ENCODE data around the gene ZNF3.

The ZNF3 gene

GRCh38 chr7:100109521-100110163, 28.1 kb upstream of the ZNF3 start:
- no peak for DNase-seq

- no peak for DNase-seq
These were observed 26.4 kb upstream of the ZNF3 start for GRCh38 chr7:100107890-100108289.

GRCh38 chr7:100107125-100107737, 25.7 kb upstream of the ZNF3 start:
- DNase-seq, result no peak

GRCh38 chr7:100106633-100107032, 25.1 kb upstream of the ZNF3 start:
- DNase-seq, result no peak

- DNase-seq, result no peak
These were observed 24.0 kb upstream of the ZNF3 start for GRCh38 chr7:100105534-100105933.

GRCh38 chr7:100102950-100103840, 21.7 kb upstream of the ZNF3 start:
- DNase-seq, result no peak

- DNase-seq, result peak; percentile 99 to 100
These were observed 19.7 kb upstream of the ZNF3 start, which contains the start of the genes AP4M1 and MCM7 for GRCh38 chr7:100101016-100101862. Gene AP4M1, plus strand, starts transcription at chr7:100101643. Its CDS starts 72 bp downstream, at chr7:100101715. Gene MCM7, minus strand, starts transcription at chr7:100101397. Its CDS starts 103 bp downstream, at chr7:100101294.

GRCh38 chr7:100100420-100101015, 19.0 kb upstream of the ZNF3 start:
- DNase-seq, result peak; percentile 94 to 97

DNA sequence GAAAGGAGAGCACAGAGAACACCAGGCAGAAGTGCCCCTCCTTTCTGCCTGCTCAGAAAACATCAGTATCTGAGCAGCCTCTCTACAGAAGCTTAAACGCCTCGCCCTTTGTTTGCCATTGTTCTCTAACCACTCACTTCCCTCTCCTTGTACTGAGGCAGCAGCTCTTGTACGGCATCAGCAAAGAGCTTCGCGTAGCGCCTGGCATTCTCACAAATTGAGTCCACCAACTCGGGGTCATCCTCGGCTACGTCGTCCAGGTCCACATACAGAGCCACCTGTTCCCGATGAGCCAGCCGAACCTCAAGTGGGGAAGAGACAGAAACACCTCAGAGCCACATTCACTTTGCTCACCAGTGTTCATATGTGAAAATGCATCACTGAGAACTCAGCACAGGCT, 17.9 kb upstream of the ZNF3 start:
- no peak for DNase-seq

GRCh38 chr7:100098913-100099312, 17.4 kb upstream of the ZNF3 start:
- no peak for DNase-seq

GRCh38 chr7:100095704-100096103, 14.2 kb upstream of the ZNF3 start:
- no peak for DNase-seq

GRCh38 chr7:100095289-100095688, 13.8 kb upstream of the ZNF3 start:
- no peak for DNase-seq

GRCh38 chr7:100093925-100094486, 12.5 kb upstream of the ZNF3 start:
- no peak for DNase-seq

DNA sequence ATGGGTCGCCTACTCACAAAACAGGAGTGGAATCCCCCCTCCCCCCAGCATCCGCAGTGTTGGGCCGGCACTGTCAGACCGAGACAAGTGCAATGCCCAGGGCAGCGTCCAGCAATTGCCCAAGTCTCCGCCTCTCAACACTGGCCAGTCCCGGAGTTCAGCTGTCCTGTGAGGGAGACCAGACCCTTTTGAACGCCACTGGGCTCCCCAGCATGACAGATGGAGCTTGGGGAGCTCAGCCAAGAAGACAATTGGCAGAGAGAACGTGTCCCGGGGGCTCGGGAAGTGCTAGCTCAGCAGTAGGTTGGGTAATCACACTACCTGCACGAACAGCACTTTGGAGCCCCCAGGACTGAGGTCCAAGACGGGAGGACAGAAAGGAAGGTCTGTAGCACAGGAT, 12.0 kb upstream of the ZNF3 start:
- no peak for DNase-seq

GRCh38 chr7:100093054-100093453, 11.5 kb upstream of the ZNF3 start:
- DNase-seq, result no peak

DNA sequence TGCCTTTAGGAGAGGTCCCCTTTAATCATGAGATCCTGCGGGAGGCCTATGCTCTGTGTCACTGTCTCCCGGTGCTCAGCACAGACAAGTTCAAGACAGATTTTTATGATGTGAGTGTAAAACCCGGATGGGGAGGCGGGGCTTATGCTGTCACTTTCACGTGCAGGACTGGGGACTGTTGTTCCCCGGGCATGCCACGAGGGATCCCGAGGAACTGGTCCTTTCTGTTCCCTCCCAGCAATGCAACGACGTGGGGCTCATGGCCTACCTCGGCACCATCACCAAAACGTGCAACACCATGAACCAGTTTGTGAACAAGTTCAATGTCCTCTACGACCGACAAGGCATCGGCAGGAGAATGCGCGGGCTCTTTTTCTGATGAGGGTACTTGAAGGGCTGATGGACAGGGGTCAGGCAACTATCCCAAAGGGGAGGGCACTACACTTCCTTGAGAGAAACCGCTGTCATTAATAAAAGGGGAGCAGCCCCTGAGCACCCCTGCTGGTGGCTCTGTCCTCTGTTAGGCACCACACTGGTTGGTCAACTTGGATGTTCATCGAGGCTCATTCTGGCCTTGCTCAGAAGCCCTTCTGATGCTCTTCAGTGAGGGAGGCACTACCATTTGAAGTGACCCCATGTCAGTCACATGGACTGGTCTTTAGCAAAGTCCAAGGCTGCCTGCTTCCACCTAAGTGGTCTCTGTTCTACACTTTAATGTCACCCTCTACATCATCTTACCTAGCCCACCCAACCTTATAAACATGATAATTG, 10.1 kb upstream of the ZNF3 start:
- no peak for DNase-seq

GRCh38 chr7:100090527-100091410, 9.2 kb upstream of the ZNF3 start:
- no peak for DNase-seq

DNA sequence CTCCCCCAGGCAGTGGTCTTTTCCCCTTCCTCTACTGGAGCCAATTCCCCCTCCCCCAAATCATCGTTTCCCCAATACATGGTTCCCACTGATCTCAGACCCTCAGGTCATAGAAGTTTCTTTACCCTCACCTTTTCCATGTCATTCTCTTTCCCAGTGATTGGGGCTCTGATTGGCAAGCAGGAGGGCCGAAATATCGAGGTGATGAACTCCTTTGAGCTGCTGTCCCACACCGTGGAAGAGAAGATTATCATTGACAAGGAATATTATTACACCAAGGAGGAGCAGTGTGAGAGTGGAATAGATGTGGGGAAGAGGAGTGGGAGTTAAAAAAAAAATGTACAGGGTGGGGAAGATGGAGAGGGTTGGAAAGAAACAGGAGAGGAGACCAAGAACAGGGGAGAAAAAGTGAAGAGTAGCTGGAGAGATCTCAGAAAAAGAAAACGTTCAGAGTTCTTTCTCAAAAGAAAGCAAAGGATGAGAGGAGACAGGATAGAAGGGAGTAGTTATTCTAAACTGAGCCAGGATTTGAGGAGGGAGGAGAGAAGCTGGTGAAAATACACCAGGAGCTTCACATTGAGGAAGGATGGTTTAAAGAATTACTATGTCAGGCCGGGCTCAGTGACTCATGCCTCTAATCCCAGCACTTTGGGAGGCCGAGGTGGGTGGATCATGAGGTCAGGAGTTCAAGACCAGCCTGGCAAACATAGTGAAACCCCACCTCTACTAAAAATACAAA, 8.1 kb upstream of the ZNF3 start:
- no peak for DNase-seq

All from NCI-H1930 (cell line).